Loucy (cell line): ENCODE measurements around the gene ACTR1A.

Experiments
- CTCF ChIP-seq: fragments of 200-600 bp; sonication (generic); conservative IDR thresholded peaks from 2 replicates; pipeline ENCODE4 v1.5.1; 2014; ENCODE audit warnings: mild to moderate bottlenecking, antibody characterized with exemption, low read length
- EZH2phosphoT487 ChIP-seq: fragments of 200-600 bp; IDR thresholded peaks from 2 replicates; pipeline ENCODE4 v1.6.1; 2018; ENCODE audit warnings: antibody characterized with exemption, mild to moderate bottlenecking, moderate library complexity, borderline replicate concordance

- TF ChIP-seq CTCF (no peak), EZH2phosphoT487 (no peak)
These were observed 8.7 kb downstream of the ACTR1A start for GRCh38 chr10:102493771-102494170.
